HepG2 (cell line): ENCODE results near the gene SLC38A3. TPM values are rescaled to one million over a fixed set of nuclear protein-coding genes. Genes with fewer than 3 reads are reported as not detected.

Experiments
- GABPB1 ChIP-seq: IDR thresholded peaks from 2 replicates; pipeline ENCODE4 v1.6.1; 2016; ENCODE audit warnings: mild to moderate bottlenecking, missing genetic modification reagents, moderate library complexity, missing compliant biosample characterization
- HES4 ChIP-seq: sonication (generic); formaldehyde crosslinking; IDR thresholded peaks from 2 replicates; pipeline ENCODE4 v1.9.0; 2021; ENCODE audit warnings: mild to moderate bottlenecking, missing genetic modification reagents, borderline replicate concordance
- KDM1A ChIP-seq: IDR thresholded peaks from 2 replicates; pipeline ENCODE4 v1.6.1; 2016; ENCODE audit warnings: missing compliant biosample characterization
- MAFG ChIP-seq: sonication (generic); formaldehyde crosslinking; IDR thresholded peaks from 2 replicates; pipeline ENCODE4 v1.5.1; 2020; ENCODE audit warnings: mild to moderate bottlenecking, missing genetic modification reagents
- MYPOP ChIP-seq: sonication (generic); formaldehyde crosslinking; IDR thresholded peaks from 2 replicates; pipeline ENCODE4 v1.8.1; 2023; ENCODE audit warnings: mild to moderate bottlenecking, moderate library complexity, missing genetic modification reagents
- PLSCR1 ChIP-seq: sonication (generic); formaldehyde crosslinking; IDR thresholded peaks from 2 replicates; pipeline ENCODE4 v1.5.0; 2020; ENCODE audit warnings: missing genetic modification reagents, mild to moderate bottlenecking, borderline replicate concordance
- PPARG ChIP-seq: conservative IDR thresholded peaks from 2 replicates; pipeline ENCODE4 v1.6.1; 2016; ENCODE audit warnings: missing biosample characterization, missing genetic modification reagents
- PRDM10 ChIP-seq: sonication (generic); formaldehyde crosslinking; IDR thresholded peaks from 2 replicates; pipeline ENCODE4 v1.4.0; 2020; ENCODE audit warnings: low read depth, missing genetic modification reagents
- PTBP1 ChIP-seq: fragments of 200-400 bp; formaldehyde crosslinking; IDR thresholded peaks from 2 replicates; pipeline ENCODE4 v1.6.1; 2018; ENCODE audit warnings: low read length, low read depth; ENCODE audit not compliant: poor library complexity, severe bottlenecking
- SIN3B ChIP-seq: fragments of 150-350 bp; IDR thresholded peaks from 2 replicates; pipeline ENCODE4 v1.6.1; 2014; ENCODE audit warnings: low read length
- TSC22D2 ChIP-seq: sonication (generic); formaldehyde crosslinking; IDR thresholded peaks from 2 replicates; pipeline ENCODE4 v1.5.1; 2020; ENCODE audit warnings: missing genetic modification reagents, mild to moderate bottlenecking, borderline replicate concordance
- ZNF282 ChIP-seq: fragments of 450-650 bp; IDR thresholded peaks from 2 replicates; pipeline ENCODE4 v1.6.1; 2018; ENCODE audit not compliant: partially characterized antibody
- ZNF296 ChIP-seq: sonication (generic); formaldehyde crosslinking; conservative IDR thresholded peaks from 2 replicates; pipeline ENCODE4 v1.5.0; 2020; ENCODE audit warnings: mild to moderate bottlenecking, missing genetic modification reagents
- ZNF549 ChIP-seq: sonication (generic); formaldehyde crosslinking; IDR thresholded peaks from 2 replicates; pipeline ENCODE4 v1.5.0; 2020; ENCODE audit warnings: missing genetic modification reagents
- ZNF563 ChIP-seq: sonication (generic); formaldehyde crosslinking; IDR thresholded peaks from 2 replicates; pipeline ENCODE4 v1.8.0; 2022; ENCODE audit warnings: mild to moderate bottlenecking, moderate library complexity, missing genetic modification reagents
- ZNF687 ChIP-seq: sonication (generic); formaldehyde crosslinking; IDR thresholded peaks from 2 replicates; pipeline ENCODE4 v1.5.1; 2020; ENCODE audit warnings: mild to moderate bottlenecking, missing genetic modification reagents, moderate library complexity
- polyA plus RNA-seq, 8 experiments: library from polyadenylated mRNA; depleted of rRNA in 3 of 8; stranded (reverse) in 7 of 8; unstranded in 1 of 8; fragments of >200 nt; fragmentation: Illumina TruSeq in 4 of 8; extraction: Trizol in 4 of 8; gene quantifications; 2 replicates each; pipeline versions ENCODE4 v1.2.1 to v1.2.3, GENCODE V29; 2011 to 2016; ENCODE audit warnings: low read depth in 4 of 8, missing spikeins in 1 of 8, mixed read lengths in 1 of 8; ENCODE audit not compliant: insufficient read depth in 1 of 8
- total RNA-seq, 5 experiments: library from RNA; depleted of rRNA; stranded (reverse); fragments of >200 nt; fragmentation: Illumina TruSeq; extraction: Trizol; gene quantifications; 2 replicates each; pipeline ENCODE4 v1.2.3, GENCODE V29; 2016; ENCODE audit warnings: low read depth in 1 of 5

SLC38A3 gene
- total and polyA plus RNA-seq, 2 of the 13 experiments (the other 11 are each of a cell fraction or from before 2014, with no cell fraction given) = 29.8 to 164 TPM

GRCh38 chr3:50208677-50209344 lies 3.7 kb downstream of the SLC38A3 start (continued):
- TF ChIP-seq KDM1A (CRISPR knock-in tag) (no peak), PPARG (CRISPR knock-in tag) (peak; percentile 95), ZNF549 (CRISPR knock-in tag) (no peak), ZNF687 (peak; percentile 98), SIN3B (no peak), GABPB1 (CRISPR knock-in tag) (peak; percentile 69), MYPOP (peak; percentile 22; the same call in 1 of the 2 replicates), ZNF296 (CRISPR knock-in tag) (no peak; the same call in 1 of the 2 replicates), ZNF563 (CRISPR knock-in tag) (peak; percentile 74), PRDM10 (CRISPR knock-in tag) (no peak), PLSCR1 (CRISPR knock-in tag) (no peak), HES4 (CRISPR knock-in tag) (0 out of 2 replicates have a peak, but pooled peaks have one; percentile 47), PTBP1 (no peak), MAFG (CRISPR knock-in tag) (no peak), TSC22D2 (peak; percentile 47; the same call in 1 of the 2 replicates), ZNF282 (no peak)
